ENCODE data around the gene CIT.
"Not testable (repeated sequence)": the region's sequence is repeated elsewhere in the genome, so short reads cannot be mapped to it uniquely, and the experiment has no call there.

CIT gene

DNA sequence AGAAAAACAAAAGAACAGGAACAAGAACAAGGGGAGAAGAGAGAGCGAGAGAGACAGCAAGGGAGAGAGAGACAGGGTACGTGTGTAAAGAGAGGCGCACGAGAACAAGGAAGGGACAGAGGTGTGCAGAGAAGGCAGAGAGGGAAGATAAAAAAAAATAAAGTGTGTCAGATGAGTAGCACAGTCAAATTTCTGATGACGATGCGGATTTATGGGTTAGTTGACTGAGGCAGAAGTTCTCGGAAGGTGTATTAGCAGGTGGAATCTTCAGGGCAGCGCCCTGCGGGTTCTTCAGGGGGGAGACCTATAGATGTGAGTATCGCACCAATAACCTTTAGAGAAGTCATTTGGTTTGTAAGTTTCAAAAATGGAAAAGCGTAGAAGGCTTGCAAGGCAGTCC, 164.4 kb downstream of the CIT start:
- no peak overlapping the region for H3K27ac ChIP-seq (ENCODE audit: low read depth, low read length)
- H3K9ac ChIP-seq (ENCODE audit: low read depth, low read length) = no peak overlapping the region
- peaks cover 91% of the 10 kb centered on the region for H3K36me3 ChIP-seq (ENCODE audit: insufficient read depth, low read length)
- no peaks in the 10 kb centered on the region for H3K9me3 ChIP-seq (ENCODE audit: insufficient read depth, low read depth, low read length)
- H3K4me3 ChIP-seq (ENCODE audit: low read length) = no peak overlapping the region
- WGBS = 97% methylated on average over 11 of the region's 11 CpGs
- H3K4me1 ChIP-seq (ENCODE audit: insufficient read depth, low read length) = no peaks in the 10 kb centered on the region
- no peaks in the 10 kb centered on the region for H3K27me3 ChIP-seq (ENCODE audit: insufficient read depth, low read length)

DNA sequence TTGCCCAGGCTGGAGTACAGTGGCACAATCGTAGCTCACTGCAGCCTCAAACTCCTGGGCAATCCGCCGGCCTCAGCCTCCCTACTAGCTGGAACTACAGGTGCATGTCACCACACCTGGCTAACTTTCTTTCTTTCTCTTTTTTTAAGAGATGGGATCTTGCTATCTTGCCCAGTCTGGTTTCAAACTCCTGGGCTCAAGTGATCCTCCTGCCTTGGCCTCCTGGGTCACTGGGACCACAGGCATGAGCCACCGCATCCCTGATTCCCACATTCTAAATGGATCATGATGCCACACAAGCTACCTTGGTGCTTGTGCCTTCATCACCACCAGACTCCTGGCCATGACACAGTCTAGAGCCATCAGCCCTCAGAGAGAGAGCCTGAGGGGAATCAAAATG, 165.4 kb downstream of the CIT start:
- WGBS = 93% methylated on average over 4 of the region's 4 CpGs
- H3K27ac ChIP-seq (ENCODE audit: low read depth, low read length) = no peak overlapping the region
- H3K27me3 ChIP-seq (ENCODE audit: insufficient read depth, low read length) = no peaks in the 10 kb centered on the region
- peaks cover 93% of the 10 kb centered on the region for H3K36me3 ChIP-seq (ENCODE audit: insufficient read depth, low read length)
- H3K9me3 ChIP-seq (ENCODE audit: insufficient read depth, low read depth, low read length) = no peaks in the 10 kb centered on the region
- no peaks in the 10 kb centered on the region for H3K4me1 ChIP-seq (ENCODE audit: insufficient read depth, low read length)
- H3K4me3 ChIP-seq (ENCODE audit: low read length) = no peak overlapping the region
- no peak overlapping the region for H3K9ac ChIP-seq (ENCODE audit: low read depth, low read length)

DNA sequence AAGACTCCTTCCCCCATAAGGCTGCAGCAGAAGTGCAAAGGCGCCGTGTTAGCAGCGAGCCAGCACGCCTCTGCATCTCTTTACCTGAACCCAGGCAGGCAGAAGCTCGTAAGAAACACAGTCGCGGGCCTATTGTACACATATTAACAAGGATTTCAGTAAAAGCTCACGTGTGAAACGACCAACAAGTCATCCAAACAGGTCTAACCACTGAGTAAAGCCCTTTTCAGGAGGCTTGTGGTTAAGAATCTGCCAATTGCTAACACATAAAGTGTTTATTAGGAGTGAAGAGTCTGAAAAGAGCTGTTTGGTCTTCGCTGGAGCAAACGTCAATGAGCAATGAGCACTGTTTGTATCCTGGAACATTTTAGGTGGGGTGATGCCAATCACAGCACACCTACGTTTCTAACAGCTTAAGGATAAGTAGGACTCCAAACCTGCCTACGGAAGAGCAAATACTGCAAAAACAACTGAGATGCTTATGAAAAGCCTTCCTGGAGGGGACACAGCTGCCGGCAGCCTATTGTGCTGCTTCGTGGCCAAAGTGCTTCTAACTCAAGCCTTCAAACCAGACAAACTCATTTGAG, 166.1 kb downstream of the CIT start:
- H3K4me1 ChIP-seq (ENCODE audit: insufficient read depth, low read length) = no peaks in the 10 kb centered on the region
- peaks cover 93% of the 10 kb centered on the region for H3K36me3 ChIP-seq (ENCODE audit: insufficient read depth, low read length)
- WGBS = 96% methylated on average over 15 of the region's 15 CpGs

DNA sequence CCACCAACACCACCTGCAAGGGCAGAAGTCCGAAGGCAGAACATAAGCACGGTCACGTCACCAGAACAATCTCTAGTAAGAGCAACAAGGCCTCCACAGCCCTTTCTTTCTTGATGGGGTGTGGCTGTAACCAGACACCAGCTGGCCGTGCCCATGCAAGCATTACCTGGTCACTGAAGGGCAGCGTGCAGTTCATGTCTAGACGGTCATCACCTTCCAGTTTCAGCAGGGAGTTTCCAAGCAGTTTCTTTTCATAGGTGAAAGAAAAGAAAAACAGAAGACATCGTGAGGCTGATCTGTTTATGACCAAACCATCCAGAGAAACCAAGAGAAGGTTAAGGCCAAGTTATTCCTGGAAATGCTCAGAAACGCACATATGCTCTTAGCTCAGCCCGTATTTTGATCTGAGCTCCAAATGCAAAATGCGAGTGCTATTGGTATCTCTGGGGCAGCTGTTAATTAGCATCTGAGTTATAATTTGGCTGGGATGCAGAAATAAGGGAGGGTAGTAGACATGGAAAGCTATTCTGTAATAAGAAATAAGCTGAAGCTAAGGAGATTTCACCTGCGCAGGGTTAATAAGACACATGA, 166.7 kb downstream of the CIT start:
- WGBS = 95% methylated on average over 11 of the region's 11 CpGs
- no peaks in the 10 kb centered on the region for H3K9me3 ChIP-seq (ENCODE audit: insufficient read depth, low read depth, low read length)
- H3K36me3 ChIP-seq (ENCODE audit: insufficient read depth, low read length) = peaks cover 88% of the 10 kb centered on the region
- no peak overlapping the region for H3K4me3 ChIP-seq (ENCODE audit: low read length)
- H3K4me1 ChIP-seq (ENCODE audit: insufficient read depth, low read length) = no peaks in the 10 kb centered on the region
- H3K9ac ChIP-seq (ENCODE audit: low read depth, low read length) = no peak overlapping the region
- H3K27me3 ChIP-seq (ENCODE audit: insufficient read depth, low read length) = no peaks in the 10 kb centered on the region
- no peak overlapping the region for H3K27ac ChIP-seq (ENCODE audit: low read depth, low read length)

More for the DNA sequence above, 166.1 kb downstream of the CIT start:
- no peak overlapping the region for H3K27ac ChIP-seq (ENCODE audit: low read depth, low read length)
- H3K9me3 ChIP-seq (ENCODE audit: insufficient read depth, low read depth, low read length) = no peaks in the 10 kb centered on the region
- no peak overlapping the region for H3K9ac ChIP-seq (ENCODE audit: low read depth, low read length)
- no peaks in the 10 kb centered on the region for H3K27me3 ChIP-seq (ENCODE audit: insufficient read depth, low read length)
- no peak overlapping the region for H3K4me3 ChIP-seq (ENCODE audit: low read length)

DNA sequence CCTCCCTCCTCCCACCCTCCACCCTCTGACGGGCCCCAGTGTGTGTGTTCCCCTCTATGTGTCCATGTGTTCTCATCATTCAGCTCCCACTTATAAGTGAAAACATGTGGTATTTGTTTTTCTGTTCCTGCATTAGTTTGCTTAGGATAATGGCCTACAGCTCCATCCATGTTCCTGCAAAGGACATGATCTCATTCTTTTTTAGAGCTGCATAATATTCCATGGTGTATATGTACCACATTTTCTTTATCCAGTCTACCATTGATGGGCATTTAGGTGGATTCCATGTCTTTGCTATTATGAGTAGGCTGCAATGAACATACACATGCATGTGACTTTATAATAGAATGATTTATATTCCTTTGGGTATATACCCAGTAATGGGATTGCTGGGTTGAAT, 170.7 kb downstream of the CIT start:
- 83% methylated on average over 1 of the region's 1 CpG for WGBS
- not testable (repeated sequence) for H3K9ac ChIP-seq (ENCODE audit: low read depth, low read length); H3K9me3 ChIP-seq (ENCODE audit: insufficient read depth, low read depth, low read length); H3K27ac ChIP-seq (ENCODE audit: low read depth, low read length); H3K4me1 ChIP-seq (ENCODE audit: insufficient read depth, low read length); H3K4me3 ChIP-seq (ENCODE audit: low read length); H3K27me3 ChIP-seq (ENCODE audit: insufficient read depth, low read length)
- H3K36me3 ChIP-seq (ENCODE audit: insufficient read depth, low read length) = peaks cover 74% of the 10 kb centered on the region

DNA sequence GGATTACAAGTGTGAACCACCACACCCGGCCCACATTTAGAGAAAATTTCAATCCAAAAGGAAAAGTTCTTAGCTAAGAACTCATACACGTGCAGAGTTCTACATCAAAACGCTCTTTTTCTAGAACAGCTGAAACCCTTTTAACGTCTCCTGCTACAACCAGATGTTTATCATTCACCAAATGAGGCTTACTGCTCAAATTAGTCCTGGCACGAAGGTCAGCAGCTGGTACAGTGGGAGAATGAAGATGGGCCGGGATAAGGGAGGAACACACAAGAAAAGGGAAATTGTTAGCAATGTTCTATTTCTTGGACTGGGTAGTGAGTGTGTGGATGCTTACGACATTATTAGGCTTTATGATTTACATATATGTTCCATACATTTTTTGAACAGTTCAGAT, 171.9 kb downstream of the CIT start:
- H3K4me3 ChIP-seq (ENCODE audit: low read length) = no peak overlapping the region
- no peaks in the 10 kb centered on the region for H3K9me3 ChIP-seq (ENCODE audit: insufficient read depth, low read depth, low read length)
- H3K4me1 ChIP-seq (ENCODE audit: insufficient read depth, low read length) = no peaks in the 10 kb centered on the region
- H3K36me3 ChIP-seq (ENCODE audit: insufficient read depth, low read length) = peaks cover 70% of the 10 kb centered on the region
- H3K9ac ChIP-seq (ENCODE audit: low read depth, low read length) = no peak overlapping the region
- no peak overlapping the region for H3K27ac ChIP-seq (ENCODE audit: low read depth, low read length)
- WGBS = 97% methylated on average over 6 of the region's 7 CpGs
- no peaks in the 10 kb centered on the region for H3K27me3 ChIP-seq (ENCODE audit: insufficient read depth, low read length)

DNA sequence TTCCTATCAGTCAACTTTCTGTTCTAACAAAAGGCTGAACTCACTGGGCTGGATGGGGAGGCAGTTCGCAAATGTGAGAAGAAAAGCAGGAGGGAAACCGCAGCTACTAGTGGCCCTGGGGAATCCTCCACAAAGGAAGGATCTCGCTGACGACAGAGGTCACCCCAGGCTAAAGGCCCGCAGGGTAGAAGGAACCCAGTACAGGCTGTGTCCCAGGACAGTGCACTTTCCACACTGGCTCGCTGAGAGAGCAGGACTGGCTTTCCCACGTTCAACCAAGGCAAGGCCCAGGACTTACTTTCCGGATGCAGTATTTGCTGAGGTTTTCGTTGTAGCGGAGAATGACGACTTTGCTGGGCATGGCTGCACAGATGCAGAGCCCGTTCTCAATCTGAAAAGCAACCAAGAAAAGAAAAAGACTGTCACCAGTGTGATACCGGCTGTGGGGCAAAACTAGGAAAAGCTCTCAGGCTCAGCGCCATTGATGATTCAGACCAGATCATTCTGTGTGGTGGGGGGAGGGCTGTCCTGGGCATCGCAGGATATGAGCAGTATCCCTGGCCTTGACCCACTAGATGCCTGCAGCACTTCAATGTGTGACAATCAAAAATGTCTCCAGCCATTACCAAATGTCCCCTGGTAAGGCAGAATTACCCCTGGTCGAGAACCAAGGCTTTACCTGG, 172.9 kb downstream of the CIT start:
- Histone ChIP-seq H3K36me3 (ENCODE audit: insufficient read depth, low read length) (peaks cover 70% of the 10 kb centered on the region), H3K4me3 (ENCODE audit: low read length) (no peak overlapping the region), H3K9me3 (ENCODE audit: insufficient read depth, low read depth, low read length) (no peaks in the 10 kb centered on the region), H3K27me3 (ENCODE audit: insufficient read depth, low read length) (no peaks in the 10 kb centered on the region), H3K9ac (ENCODE audit: low read depth, low read length) (no peak overlapping the region), H3K27ac (ENCODE audit: low read depth, low read length) (no peak overlapping the region), H3K4me1 (ENCODE audit: insufficient read depth, low read length) (no peaks in the 10 kb centered on the region)
- 95% methylated on average over 16 of the region's 16 CpGs for WGBS

DNA sequence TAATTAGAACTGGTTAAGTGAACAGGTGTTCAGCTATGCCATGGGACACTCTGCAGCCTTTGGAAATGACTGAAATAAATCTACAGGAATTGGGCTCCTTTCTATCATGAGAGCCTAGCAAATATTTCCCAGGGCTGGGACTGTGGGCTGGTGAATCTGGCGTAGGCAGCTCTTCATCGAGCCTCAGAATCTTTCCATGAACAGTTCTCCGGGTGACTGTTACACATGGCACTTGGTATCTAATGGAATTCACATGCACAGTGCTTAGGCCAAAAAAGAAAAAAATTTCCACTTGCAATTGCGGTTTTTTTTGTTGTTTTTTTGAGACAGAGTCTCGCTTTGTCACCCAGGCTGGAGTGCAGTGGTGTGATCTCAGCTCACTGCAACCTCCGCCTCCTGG, 177.0 kb downstream of the CIT start:
- Histone ChIP-seq H3K27me3 (ENCODE audit: insufficient read depth, low read length) (no peaks in the 10 kb centered on the region), H3K4me1 (ENCODE audit: insufficient read depth, low read length) (no peaks in the 10 kb centered on the region), H3K9ac (ENCODE audit: low read depth, low read length) (no peak overlapping the region), H3K9me3 (ENCODE audit: insufficient read depth, low read depth, low read length) (no peaks in the 10 kb centered on the region), H3K27ac (ENCODE audit: low read depth, low read length) (no peak overlapping the region), H3K36me3 (ENCODE audit: insufficient read depth, low read length) (peaks cover 62% of the 10 kb centered on the region), H3K4me3 (ENCODE audit: low read length) (no peak overlapping the region)
- 96% methylated on average over 6 of the region's 6 CpGs for WGBS

DNA sequence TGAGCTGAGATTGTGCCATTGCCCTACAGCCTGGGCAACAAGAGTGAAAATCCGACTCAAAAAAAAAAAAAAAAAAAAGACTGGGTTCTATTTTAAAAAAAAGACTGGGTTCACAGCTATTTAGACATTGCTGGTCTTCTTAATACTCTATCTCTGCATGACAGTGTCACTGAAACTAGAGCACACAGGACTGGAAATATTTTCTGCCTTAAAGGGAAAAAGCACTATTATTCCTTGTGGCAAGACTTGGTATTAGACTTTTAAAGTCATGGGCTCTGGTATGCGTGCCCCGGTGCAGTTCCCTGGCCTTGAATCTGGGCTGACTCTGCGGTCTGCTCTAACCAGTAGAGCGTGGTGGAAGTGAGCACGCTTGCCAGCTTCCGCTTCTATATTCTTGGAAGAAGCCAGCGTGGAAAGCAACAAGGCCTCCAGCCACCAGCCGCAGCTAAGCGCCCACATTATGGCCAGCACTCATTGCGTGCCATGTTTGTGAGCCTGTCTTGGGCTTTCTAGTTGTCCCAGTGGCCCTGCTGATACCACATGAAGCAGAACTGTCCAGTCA, 177.8 kb downstream of the CIT start:
- no peaks in the 10 kb centered on the region for H3K4me1 ChIP-seq (ENCODE audit: insufficient read depth, low read length)
- 97% methylated on average over 11 of the region's 11 CpGs for WGBS
- peaks cover 59% of the 10 kb centered on the region for H3K36me3 ChIP-seq (ENCODE audit: insufficient read depth, low read length)
- no peak overlapping the region for H3K4me3 ChIP-seq (ENCODE audit: low read length)
- H3K9me3 ChIP-seq (ENCODE audit: insufficient read depth, low read depth, low read length) = no peaks in the 10 kb centered on the region
- no peaks in the 10 kb centered on the region for H3K27me3 ChIP-seq (ENCODE audit: insufficient read depth, low read length)
- no peak overlapping the region for H3K27ac ChIP-seq (ENCODE audit: low read depth, low read length)
- H3K9ac ChIP-seq (ENCODE audit: low read depth, low read length) = no peak overlapping the region

DNA sequence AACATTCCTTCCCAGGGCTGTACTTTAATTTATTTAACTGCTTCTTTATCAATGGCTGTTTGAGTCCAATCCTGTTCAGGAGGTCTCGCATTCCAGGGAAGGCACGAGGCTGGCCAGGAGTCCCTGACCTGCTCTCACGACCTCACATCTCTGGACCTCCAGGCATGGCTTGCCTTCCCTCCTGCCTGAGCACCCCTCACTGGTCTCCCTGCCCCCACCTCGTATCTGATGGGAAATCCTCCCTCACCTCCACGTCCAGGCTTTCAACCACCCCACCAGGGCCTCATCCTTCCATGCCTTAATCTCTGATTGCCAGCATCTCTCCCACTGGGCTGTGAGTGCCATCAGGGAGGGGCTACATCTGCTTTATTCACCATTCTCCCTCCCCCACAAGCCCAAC, 180.2 kb downstream of the CIT start:
- 86% methylated on average over 5 of the region's 5 CpGs for WGBS
- no peak overlapping the region for H3K27ac ChIP-seq (ENCODE audit: low read depth, low read length)
- peaks cover 66% of the 10 kb centered on the region for H3K36me3 ChIP-seq (ENCODE audit: insufficient read depth, low read length)
- no peaks in the 10 kb centered on the region for H3K4me1 ChIP-seq (ENCODE audit: insufficient read depth, low read length)
- no peak overlapping the region for H3K4me3 ChIP-seq (ENCODE audit: low read length)
- H3K27me3 ChIP-seq (ENCODE audit: insufficient read depth, low read length) = no peaks in the 10 kb centered on the region
- no peaks in the 10 kb centered on the region for H3K9me3 ChIP-seq (ENCODE audit: insufficient read depth, low read depth, low read length)
- H3K9ac ChIP-seq (ENCODE audit: low read depth, low read length) = no peak overlapping the region

DNA sequence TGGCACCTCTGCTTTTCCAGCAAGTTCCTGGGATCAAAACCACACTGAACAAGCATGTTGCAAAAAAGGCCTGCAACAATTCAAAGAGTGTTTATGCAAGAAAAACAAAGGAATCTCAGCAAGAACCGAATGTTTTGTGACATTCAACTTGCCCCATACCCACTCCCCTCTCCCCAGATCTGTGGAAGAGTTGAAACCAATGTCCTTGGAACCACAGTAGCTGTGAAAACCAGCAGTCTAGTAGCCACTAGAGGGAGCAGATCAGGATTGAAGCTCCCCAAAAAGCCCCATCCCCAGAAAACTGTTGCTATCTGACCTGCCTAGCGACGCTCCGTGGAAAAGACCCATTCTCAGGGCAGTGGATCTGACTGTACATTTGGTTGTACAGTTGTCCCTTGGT, 182.1 kb downstream of the CIT start:
- Histone ChIP-seq H3K27ac (ENCODE audit: low read depth, low read length) (no peak overlapping the region), H3K9ac (ENCODE audit: low read depth, low read length) (no peak overlapping the region), H3K36me3 (ENCODE audit: insufficient read depth, low read length) (peaks cover 61% of the 10 kb centered on the region), H3K27me3 (ENCODE audit: insufficient read depth, low read length) (no peaks in the 10 kb centered on the region), H3K4me3 (ENCODE audit: low read length) (no peak overlapping the region), H3K9me3 (ENCODE audit: insufficient read depth, low read depth, low read length) (no peaks in the 10 kb centered on the region), H3K4me1 (ENCODE audit: insufficient read depth, low read length) (no peaks in the 10 kb centered on the region)
- WGBS = 91% methylated on average over 4 of the region's 4 CpGs
